Measurements from ENCODE around the gene RENBP. TPM values are rescaled to one million over a fixed set of nuclear protein-coding genes. Genes with fewer than 3 reads are reported as not detected.

RENBP gene
- total RNA-seq, 4 donors from 2014 or later, result 1.8 to 2.6 (median 2.0) TPM

DNA sequence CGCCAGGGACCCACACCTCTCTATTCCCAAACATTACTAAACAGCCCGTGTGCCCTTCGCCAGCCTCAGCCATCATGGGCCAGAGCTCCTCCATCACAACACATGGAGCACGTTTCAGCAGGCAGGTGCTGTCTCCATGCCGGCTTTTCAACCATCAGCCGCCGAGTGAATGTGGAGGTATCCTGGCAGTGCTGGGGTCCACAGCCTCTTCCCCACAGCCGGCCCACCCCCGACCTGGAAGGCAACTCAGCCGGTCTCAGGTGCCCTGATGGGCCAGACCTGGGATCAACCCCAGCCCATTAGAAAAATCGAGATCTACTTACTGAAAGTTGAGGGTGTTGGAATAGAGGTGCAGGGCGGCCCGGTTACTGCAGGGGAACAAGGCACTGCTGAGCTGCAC lies 12.7 kb downstream of the RENBP start:
- TF ChIP-seq CTCF (IDR thresholded peaks at IDR 0.05 in 4 of 5, conservative IDR thresholded peaks at IDR 0.05 in 1 of 5) (no peak), POLR2A (IDR thresholded peaks at IDR 0.05) (no peak)
- ATAC-seq, result no peak
- intact Hi-C loops (cut with DNase I; ENCODE audit: low total_unique reads), result no loop called here
- Histone ChIP-seq H3K36me3 (peaks cover 0 to 25% of the 10 kb centered on the region in 2 donors), H3K4me3 (no peak overlapping the region), H3K27me3 (no peaks in the 10 kb centered on the region), H3K9me3 (no peaks in the 10 kb centered on the region), H3K27ac (no peak overlapping the region), H3K4me1 (peaks cover 10 to 25% of the 10 kb centered on the region in 2 donors)
- no peak for DNase-seq
- in situ Hi-C loops (cut with MboI; ENCODE audit: low sequenced_read_pairs in 4 of 4), result loop anchor here in 1 of 4 donors (25.0 kb wide), 1 partner anchor 144 kb away; the partner anchor contains the start of genes IDH3G, SRPK3 and SSR4

DNA sequence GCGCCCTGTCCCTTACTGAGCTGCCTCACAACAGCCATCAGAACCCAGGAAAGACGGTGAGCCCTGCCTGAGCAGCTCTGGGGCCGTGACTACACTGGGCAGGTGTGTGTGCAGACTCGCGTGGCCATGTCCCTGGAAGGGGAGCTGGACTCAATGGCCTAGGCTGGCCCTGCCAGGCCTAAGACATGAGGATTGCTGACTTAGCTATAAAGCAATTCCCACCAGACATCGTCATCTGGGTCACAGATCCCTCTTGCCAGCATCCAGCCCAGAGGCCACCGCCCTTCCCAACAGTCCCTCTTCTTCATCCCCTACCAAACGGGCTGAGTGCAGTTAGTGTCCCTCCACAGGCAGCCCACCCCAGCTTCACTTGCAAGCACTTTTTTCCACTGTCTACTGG lies 13.3 kb downstream of the RENBP start:
- H3K27ac ChIP-seq, result no peak overlapping the region
- peaks cover 10 to 30% of the 10 kb centered on the region in 2 donors for H3K4me1 ChIP-seq
- H3K27me3 ChIP-seq, result no peaks in the 10 kb centered on the region
- intact Hi-C loops (cut with DNase I; ENCODE audit: low total_unique reads) (no loop called here), in situ Hi-C loops (cut with MboI; ENCODE audit: low sequenced_read_pairs in 4 of 4) (loop anchor here in 1 of 4 donors (25.0 kb wide), 1 partner anchor 144 kb away; the partner anchor contains the start of genes IDH3G, SRPK3 and SSR4)
- DNase-seq, result no peak
- TF ChIP-seq CTCF (IDR thresholded peaks at IDR 0.05 in 4 of 5, conservative IDR thresholded peaks at IDR 0.05 in 1 of 5) (no peak), POLR2A (IDR thresholded peaks at IDR 0.05) (no peak)
- H3K36me3 ChIP-seq, result peaks cover 0 to 25% of the 10 kb centered on the region in 2 donors
- H3K4me3 ChIP-seq, result no peak overlapping the region
- ATAC-seq, result no peak
- H3K9me3 ChIP-seq, result no peaks in the 10 kb centered on the region

- no peaks in the 10 kb centered on the region for H3K27me3 ChIP-seq
- H3K9me3 ChIP-seq, result no peaks in the 10 kb centered on the region
- H3K4me3 ChIP-seq, result no peak overlapping the region
- in situ Hi-C loops (cut with MboI; ENCODE audit: low sequenced_read_pairs in 4 of 4) (loop anchor here in 1 of 4 donors (25.0 kb wide), 1 partner anchor 143 kb away; the partner anchor contains the start of genes IDH3G, SRPK3 and SSR4), intact Hi-C loops (cut with DNase I; ENCODE audit: low total_unique reads) (no loop called here)
- H3K27ac ChIP-seq, result peak overlapping the region in 2 of 4 donors; percentile 82 to 84
- H3K4me1 ChIP-seq, result peaks cover 10 to 26% of the 10 kb centered on the region in 2 donors
- peaks cover 0 to 25% of the 10 kb centered on the region in 2 donors for H3K36me3 ChIP-seq
- ATAC-seq, result no peak
- DNase-seq, result no peak
- TF ChIP-seq POLR2A (IDR thresholded peaks at IDR 0.05) (no peak), CTCF (IDR thresholded peaks at IDR 0.05 in 4 of 5, conservative IDR thresholded peaks at IDR 0.05 in 1 of 5) (no peak)
Observed at GRCh38 chrX:153930011-153930910, 14.2 kb downstream of the RENBP start.

- TF ChIP-seq POLR2A (IDR thresholded peaks at IDR 0.05) (no peak), CTCF (IDR thresholded peaks at IDR 0.05 in 4 of 5, conservative IDR thresholded peaks at IDR 0.05 in 1 of 5) (no peak)
- Histone ChIP-seq H3K36me3 (peaks cover 0 to 25% of the 10 kb centered on the region in 2 donors), H3K4me1 (peaks cover 10 to 25% of the 10 kb centered on the region in 2 donors), H3K4me3 (no peak overlapping the region), H3K27ac (peak overlapping the region; percentile 80 to 85 (median 83)), H3K27me3 (no peaks in the 10 kb centered on the region), H3K9me3 (no peaks in the 10 kb centered on the region)
- in situ Hi-C loops (cut with MboI; ENCODE audit: low sequenced_read_pairs in 4 of 4), result loop anchor here in 1 of 4 donors (25.0 kb wide), 1 partner anchor 142 kb away; the partner anchor contains the start of genes IDH3G, SRPK3 and SSR4
- no peak for ATAC-seq
- DNase-seq, result no peak
- intact Hi-C loops (cut with DNase I; ENCODE audit: low total_unique reads), result loop anchor here (5.0 to 10.0 kb wide), 3 partner anchors 118 to 585 kb away; partner anchors contain the start of genes CCNQ and FAM3A
Observed at GRCh38 chrX:153929576-153929975, 14.9 kb downstream of the RENBP start.
